Mucosa of descending colon (tissue), 3 donors: ENCODE data around the gene KATNB1. TPM values are rescaled to one million over a fixed set of nuclear protein-coding genes. Genes with fewer than 3 reads are reported as not detected.
"Not testable (repeated sequence)": the region's sequence is repeated elsewhere in the genome, so short reads cannot be mapped to it uniquely, and the experiment has no call there.

Experiments
- ATAC-seq: fragments of 200-7000 bp; cut with Tn5 transposase; one replicate; pipeline ENCODE4 v1.9.1; 2020; ENCODE audit warnings: mild to moderate bottlenecking, moderate library complexity
- DNase-seq, 3 donors: peaks; one replicate each; pipeline ENCODE4 v3.0.0-alpha.2; 2020
- H3K36me3 ChIP-seq: fragments of 200-600 bp; one replicate; pipeline ENCODE4 v1.8.0; 2021; ENCODE audit warnings: low read depth, mild to moderate bottlenecking
- H3K4me1 ChIP-seq: fragments of 200-600 bp; one replicate; pipeline ENCODE4 v1.8.0; 2021; ENCODE audit warnings: low read depth, mild to moderate bottlenecking
- H3K4me3 ChIP-seq: fragments of 200-600 bp; one replicate; pipeline ENCODE4 v1.8.0; 2021; ENCODE audit warnings: mild to moderate bottlenecking
- H3K9me3 ChIP-seq: fragments of 200-600 bp; one replicate; pipeline ENCODE4 v1.8.0; 2021; ENCODE audit warnings: mild to moderate bottlenecking
- CTCF ChIP-seq: fragments of 200-600 bp; IDR thresholded peaks from one replicate; pipeline ENCODE4 v1.8.0; 2022; ENCODE audit warnings: antibody characterized with exemption, mild to moderate bottlenecking
- intact Hi-C, 2 donors: fragments of 100-400 bp; cut with DNase I in 1 of 2; cut with micrococcal nuclease in 1 of 2; formaldehyde crosslinking; loops; one replicate each; pipeline versions ENCODE4 v1.11.0 to v1.11.1; 2022; cut with DNase I, micrococcal nuclease
- total RNA-seq, 3 donors: library from RNA; stranded (reverse); fragmentation: NEBNext Ultra II Directional in 2 of 3; extraction: Animal tissue kit (Norgen Biotek cat#: 25700) in 2 of 3; gene quantifications; one replicate each; pipeline versions ENCODE4 v1.2.1 to v1.2.4, GENCODE V29; 2021 to 2023
- donor health status: DM: no; HTN: no; CAD: no; lungs with moderate emphysema.
- donor health status: DM: no; HTN: no; CAD: no.
- donor health status: DM: no; HTN: yes; CAD: no.

The KATNB1 gene
- total RNA-seq, 3 donors from 2014 or later: 12.8 to 21.1 (median 17.9) TPM

GRCh38 chr16:57727610-57728009 lies 8.0 kb upstream of the KATNB1 start:
- no peak for DNase-seq
- no peak for TF ChIP-seq CTCF
- ATAC-seq: no peak

GRCh38 chr16:57728336-57729181 lies 7.0 kb upstream of the KATNB1 start:
- Histone ChIP-seq H3K4me1 (no peaks in the 10 kb centered on the region), H3K9me3 (no peaks in the 10 kb centered on the region), H3K36me3 (no peaks in the 10 kb centered on the region), H3K4me3 (no peak overlapping the region)
- intact Hi-C loops: loop anchor here in 1 of 2 donors (10.0 kb wide), 1 partner anchor 154 kb away; no protein-coding TSS in a partner anchor
- no peak for DNase-seq
- ATAC-seq: no peak
- no peak for TF ChIP-seq CTCF

More at GRCh38 chr16:57727610-57728009, 8.0 kb upstream of the KATNB1 start:
- H3K4me3 ChIP-seq: no peak overlapping the region
- H3K4me1 ChIP-seq: no peaks in the 10 kb centered on the region
- H3K9me3 ChIP-seq: no peaks in the 10 kb centered on the region
- intact Hi-C loops: loop anchor here in 1 of 2 donors (10.0 kb wide), 1 partner anchor 153 kb away; no protein-coding TSS in a partner anchor
- H3K36me3 ChIP-seq: no peaks in the 10 kb centered on the region

- Histone ChIP-seq H3K36me3 (no peaks in the 10 kb centered on the region), H3K4me3 (no peak overlapping the region), H3K9me3 (no peaks in the 10 kb centered on the region), H3K4me1 (peaks cover under 1% of the 10 kb centered on the region)
- no peak for TF ChIP-seq CTCF
- no peak for ATAC-seq
- intact Hi-C loops: loop anchor here in 1 of 2 donors (10.0 kb wide), 1 partner anchor 154 kb away; no protein-coding TSS in a partner anchor
- no peak for DNase-seq
Measured at GRCh38 chr16:57729182-57729484, 6.4 kb upstream of the KATNB1 start.

- DNase-seq, H3K9me3 ChIP-seq, H3K36me3 ChIP-seq, ATAC-seq, H3K4me1 ChIP-seq, H3K4me3 ChIP-seq: not testable (repeated sequence)
- intact Hi-C loops: loop anchor here in 1 of 2 donors (10.0 kb wide), 1 partner anchor 155 kb away; no protein-coding TSS in a partner anchor
Measured at GRCh38 chr16:57729852-57730251, 5.7 kb upstream of the KATNB1 start.

GRCh38 chr16:57730771-57731730 lies 4.5 kb upstream of the KATNB1 start:
- no peak for TF ChIP-seq CTCF

More at GRCh38 chr16:57730771-57731730, 4.5 kb upstream of the KATNB1 start:
- H3K4me1 ChIP-seq: peaks cover 6% of the 10 kb centered on the region
- H3K9me3 ChIP-seq: no peaks in the 10 kb centered on the region
- ATAC-seq (no peak), DNase-seq (no peak)
- intact Hi-C loops: no loop called here
- H3K36me3 ChIP-seq: peaks cover 4% of the 10 kb centered on the region
- H3K4me3 ChIP-seq: no peak overlapping the region
